HepG2 (cell line): ENCODE results near the gene NOC3L. TPM values are rescaled to one million over a fixed set of nuclear protein-coding genes. Genes with fewer than 3 reads are reported as not detected.
A peak's percentile ranks its signal among the peaks of the same experiment; 100 is the strongest.

Source experiments
- ATF3 ChIP-seq: sonication (generic); formaldehyde crosslinking; IDR thresholded peaks from 2 replicates; pipeline ENCODE4 v1.4.0; 2020; ENCODE audit warnings: missing genetic modification reagents
- DPF2 ChIP-seq: sonication (generic); formaldehyde crosslinking; IDR thresholded peaks from 2 replicates; pipeline ENCODE4 v1.4.0; 2020; ENCODE audit warnings: mild to moderate bottlenecking, low read depth, missing genetic modification reagents, borderline replicate concordance
- HIC2 ChIP-seq: sonication (generic); formaldehyde crosslinking; IDR thresholded peaks from 2 replicates; pipeline ENCODE4 v1.9.0; 2022; ENCODE audit warnings: low read depth, missing genetic modification reagents
- HOXA3 ChIP-seq: sonication (generic); formaldehyde crosslinking; IDR thresholded peaks from 2 replicates; pipeline ENCODE4 v1.5.0; 2020; ENCODE audit warnings: missing genetic modification reagents
- MLXIP ChIP-seq: sonication (generic); formaldehyde crosslinking; IDR thresholded peaks from 2 replicates; pipeline ENCODE4 v1.9.0; 2021; ENCODE audit warnings: missing genetic modification reagents, borderline replicate concordance
- MTF1 ChIP-seq: sonication (generic); formaldehyde crosslinking; IDR thresholded peaks from 2 replicates; pipeline ENCODE4 v1.5.0; 2020; ENCODE audit warnings: missing genetic modification reagents
- PAXIP1 ChIP-seq: sonication (generic); formaldehyde crosslinking; conservative IDR thresholded peaks from 2 replicates; pipeline ENCODE4 v1.4.0; 2020; ENCODE audit warnings: mild to moderate bottlenecking, missing genetic modification reagents, moderate library complexity
- PREB ChIP-seq: sonication (generic); formaldehyde crosslinking; IDR thresholded peaks from 2 replicates; pipeline ENCODE4 v1.4.0; 2020; ENCODE audit warnings: missing genetic modification reagents
- REL ChIP-seq: sonication (generic); formaldehyde crosslinking; conservative IDR thresholded peaks from 2 replicates; pipeline ENCODE4 v1.8.0; 2022; ENCODE audit warnings: mild to moderate bottlenecking, missing genetic modification reagents, moderate library complexity
- SOX13 ChIP-seq, 3 experiments: fragments of 450-650 bp in 1 of 3; sonication (generic) in 1 of 3; formaldehyde crosslinking in 1 of 3; IDR thresholded peaks in 2 of 3; conservative IDR thresholded peaks in 1 of 3; 2 replicates each; pipeline versions ENCODE4 v1.5.0 to v1.6.1; 2016 to 2020; ENCODE audit warnings: antibody characterized with exemption in 1 of 3, mild to moderate bottlenecking in 1 of 3, missing compliant biosample characterization in 1 of 3, missing genetic modification reagents in 1 of 3, moderate library complexity in 1 of 3
- SP1 ChIP-seq, 2 experiments: fragments of 450-650 bp in 1 of 2; sonication (generic) in 1 of 2; formaldehyde crosslinking in 1 of 2; IDR thresholded peaks; 2 replicates each; pipeline versions ENCODE4 v1.4.0 to v1.6.1; 2016 to 2020; ENCODE audit warnings: missing genetic modification reagents in 1 of 2
- TRIM22 ChIP-seq: fragments of 450-650 bp; IDR thresholded peaks from 2 replicates; pipeline ENCODE4 v1.6.1; 2017
- polyA plus RNA-seq, 8 experiments: library from polyadenylated mRNA; depleted of rRNA in 3 of 8; stranded (reverse) in 7 of 8; unstranded in 1 of 8; fragments of >200 nt; fragmentation: Illumina TruSeq in 4 of 8; extraction: Trizol in 4 of 8; gene quantifications; 2 replicates each; pipeline versions ENCODE4 v1.2.1 to v1.2.3, GENCODE V29; 2011 to 2016; ENCODE audit warnings: low read depth in 4 of 8, missing spikeins in 1 of 8, mixed read lengths in 1 of 8; ENCODE audit not compliant: insufficient read depth in 1 of 8
- total RNA-seq, 5 experiments: library from RNA; depleted of rRNA; stranded (reverse); fragments of >200 nt; fragmentation: Illumina TruSeq; extraction: Trizol; gene quantifications; 2 replicates each; pipeline ENCODE4 v1.2.3, GENCODE V29; 2016; ENCODE audit warnings: low read depth in 1 of 5

Gene NOC3L
- total and polyA plus RNA-seq, 2 of the 13 experiments (the other 11 are each of a cell fraction or from before 2014, with no cell fraction given) = 7.8 to 36.6 TPM

- TF ChIP-seq PAXIP1 = peak; percentile 54
- peak; percentile 94 for TF ChIP-seq HOXA3 (CRISPR knock-in tag)
- TF ChIP-seq MLXIP (CRISPR knock-in tag) = peak; percentile 91; the same call in 1 of the 2 replicates
- TF ChIP-seq SP1 (IDR thresholded peaks at IDR 0.05) = no peak
- peak; percentile 79 for TF ChIP-seq SP1 (CRISPR knock-in tag; IDR thresholded peaks at IDR 0.05)
- 0 out of 2 replicates have a peak, but pooled peaks have one; percentile 27 for TF ChIP-seq SOX13 (IDR thresholded peaks at IDR 0.05)
- TF ChIP-seq SOX13 (CRISPR knock-in tag; conservative IDR thresholded peaks at IDR 0.05 in 1 of 2, IDR thresholded peaks at IDR 0.05 in 1 of 2) = peak in 1 of 2 experiments; percentile 61; a peak in 2 of 4 replicates
- TF ChIP-seq TRIM22 = no peak
- TF ChIP-seq PREB (CRISPR knock-in tag) = 0 out of 2 replicates have a peak, but pooled peaks have one; percentile 21
- TF ChIP-seq ATF3 (CRISPR knock-in tag) = peak; percentile 76
- peak; percentile 92 for TF ChIP-seq HIC2 (CRISPR knock-in tag)
- peak; percentile 98 for TF ChIP-seq REL (CRISPR knock-in tag)
- peak; percentile 95 for TF ChIP-seq MTF1 (CRISPR knock-in tag)
- no peak for TF ChIP-seq DPF2 (CRISPR knock-in tag)
These were observed at the start of gene NOC3L (continued) for GRCh38 chr10:94362360-94363250.
